ENCODE measurements around the gene MCRS1.

MCRS1 gene

DNA sequence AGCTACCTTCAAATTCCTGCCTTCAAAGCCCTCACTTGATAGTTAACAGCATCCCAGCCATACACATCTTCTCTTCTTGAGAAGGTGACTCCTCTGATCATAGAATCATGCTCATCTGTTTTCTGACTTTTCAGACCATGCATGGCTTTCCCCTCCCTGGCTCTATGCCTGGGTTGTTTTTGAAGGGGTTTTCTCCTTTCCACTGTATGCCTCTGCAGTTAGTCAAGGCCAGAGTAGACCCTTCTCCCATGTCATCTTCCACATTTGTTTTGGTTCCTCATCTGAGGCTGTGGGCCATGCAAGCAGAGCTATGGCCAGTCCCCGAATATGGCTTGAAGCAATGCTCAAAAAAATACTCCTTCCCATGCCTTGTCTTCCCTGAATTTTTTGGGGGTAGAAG, 14.3 kb upstream of the MCRS1 start:
- DNase-seq, result no peak

GRCh38 chr12:49580572-49581535, 12.9 kb upstream of the MCRS1 start:
- DNase-seq, result peak; percentile 61 to 67

- DNase-seq, result no peak
Measured at GRCh38 chr12:49578471-49579112, 10.7 kb upstream of the MCRS1 start.

- DNase-seq, result no peak
Measured at GRCh38 chr12:49577589-49578315, 9.8 kb upstream of the MCRS1 start.

DNA sequence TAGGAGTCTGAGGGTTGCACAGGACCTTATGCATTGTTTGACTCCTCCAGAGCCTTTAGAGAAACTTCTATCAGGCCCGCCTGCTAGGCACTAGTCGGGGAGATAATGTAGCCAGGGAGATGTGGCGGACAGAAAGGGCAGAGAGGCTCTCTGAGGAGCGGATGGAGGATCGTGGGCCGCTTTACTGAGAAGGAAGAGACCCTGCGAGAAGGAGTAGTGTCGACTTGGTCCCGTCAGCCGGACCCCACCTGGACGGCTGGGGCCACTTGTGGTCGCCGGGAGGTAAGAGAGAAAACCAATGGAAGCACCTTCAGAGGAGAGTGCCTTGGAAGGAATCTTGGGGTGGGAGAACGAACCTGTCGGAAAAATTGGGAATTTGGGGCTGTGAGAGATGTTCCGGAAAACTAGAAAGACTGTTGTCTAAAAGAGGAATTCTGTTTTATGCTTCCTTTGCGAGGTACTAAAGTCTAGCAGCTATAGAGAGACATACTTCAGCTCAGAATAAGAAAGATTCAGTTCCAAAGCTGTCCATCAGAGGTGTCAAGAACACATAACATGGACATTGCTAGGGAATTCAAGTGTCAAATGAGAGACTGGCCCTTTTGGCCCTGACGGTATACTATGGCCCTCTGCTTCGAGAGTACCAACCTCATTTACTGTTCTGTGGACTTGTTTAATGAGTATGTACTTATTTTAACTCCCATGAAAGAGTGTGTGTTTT, 660 bp upstream of the MCRS1 start:
- no peak for DNase-seq

GRCh38 chr12:49567302-49567610, 686 bp downstream of the MCRS1 start:
- DNase-seq, result no peak

- DNase-seq, result no peak
Measured at GRCh38 chr12:49566361-49566760, 1.6 kb downstream of the MCRS1 start.

DNA sequence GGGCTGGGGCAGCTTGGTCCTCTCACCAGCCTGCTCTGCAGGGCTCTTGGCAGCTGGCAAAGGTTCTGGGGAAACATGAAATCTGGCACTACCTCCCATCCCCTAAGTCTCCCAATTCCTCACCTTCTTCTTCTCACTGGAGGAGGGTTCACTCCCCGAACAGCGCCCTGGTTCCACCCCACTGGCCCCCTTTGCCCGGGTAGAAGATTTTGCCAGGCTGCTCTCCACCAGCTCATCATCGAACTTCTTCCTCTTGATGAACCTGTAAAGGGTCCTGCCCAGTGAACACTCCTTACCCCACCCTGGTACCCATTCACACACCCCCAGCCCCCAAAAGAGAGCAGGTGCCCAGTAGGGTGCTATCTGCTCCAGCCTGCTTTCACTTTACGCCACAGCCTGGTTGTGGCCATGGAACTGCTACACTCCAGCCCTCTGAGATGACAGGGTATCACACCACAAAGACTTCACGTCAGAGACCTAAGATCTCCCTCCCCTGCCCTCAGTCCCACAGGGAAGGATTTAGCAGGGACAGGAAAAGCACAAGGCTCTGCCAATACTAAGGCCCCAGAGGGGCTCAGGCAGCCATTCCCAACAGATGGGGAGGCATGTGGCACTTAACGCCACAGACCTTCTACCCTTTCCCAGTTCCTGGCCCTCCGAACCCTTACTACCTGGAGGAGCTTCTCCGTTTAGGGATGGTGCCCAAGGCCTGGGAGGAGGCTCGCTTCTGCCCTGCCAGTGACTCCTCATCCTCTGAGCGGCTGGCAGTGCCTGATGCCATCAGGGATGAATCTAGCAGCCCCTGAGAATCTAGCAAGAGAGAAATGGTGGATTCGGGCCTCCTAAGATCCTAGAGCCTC, 2.3 kb downstream of the MCRS1 start:
- DNase-seq, result no peak

DNA sequence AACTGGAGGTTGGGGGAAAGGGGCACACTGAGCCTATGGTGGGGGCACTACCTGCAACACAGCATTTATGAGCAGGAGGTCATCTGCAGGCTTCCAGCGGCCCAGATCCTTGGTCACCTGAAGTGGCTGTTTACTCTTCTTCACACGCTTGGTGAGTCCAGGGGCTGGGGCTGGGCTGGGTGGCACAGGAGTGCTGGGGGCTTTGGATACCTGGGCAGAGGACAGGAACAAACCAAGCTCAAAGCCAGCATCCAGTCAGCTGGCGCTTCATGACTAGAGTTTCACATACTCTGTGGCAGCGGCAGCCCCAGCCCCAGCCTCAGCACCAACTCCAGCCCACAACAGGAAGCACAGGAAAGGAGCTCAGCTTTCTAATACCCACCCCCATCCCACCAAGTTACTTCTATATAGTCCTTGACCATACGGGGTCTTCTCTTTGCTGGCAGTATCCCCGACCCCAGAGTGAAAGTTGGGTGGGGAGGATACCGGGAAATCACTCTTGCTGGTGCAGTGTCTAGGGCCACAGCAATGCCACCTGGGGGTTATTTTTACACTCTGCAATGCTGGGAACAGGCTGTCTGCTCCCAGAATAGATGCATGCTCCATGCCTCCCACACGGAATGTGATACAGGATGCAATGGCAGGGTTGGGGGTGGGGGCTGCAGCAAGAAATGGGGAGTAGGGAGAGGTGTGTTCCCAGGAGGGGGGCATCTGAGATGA, 3.1 kb downstream of the MCRS1 start:
- DNase-seq, result peak in 1 of 2 donors; percentile 34

DNA sequence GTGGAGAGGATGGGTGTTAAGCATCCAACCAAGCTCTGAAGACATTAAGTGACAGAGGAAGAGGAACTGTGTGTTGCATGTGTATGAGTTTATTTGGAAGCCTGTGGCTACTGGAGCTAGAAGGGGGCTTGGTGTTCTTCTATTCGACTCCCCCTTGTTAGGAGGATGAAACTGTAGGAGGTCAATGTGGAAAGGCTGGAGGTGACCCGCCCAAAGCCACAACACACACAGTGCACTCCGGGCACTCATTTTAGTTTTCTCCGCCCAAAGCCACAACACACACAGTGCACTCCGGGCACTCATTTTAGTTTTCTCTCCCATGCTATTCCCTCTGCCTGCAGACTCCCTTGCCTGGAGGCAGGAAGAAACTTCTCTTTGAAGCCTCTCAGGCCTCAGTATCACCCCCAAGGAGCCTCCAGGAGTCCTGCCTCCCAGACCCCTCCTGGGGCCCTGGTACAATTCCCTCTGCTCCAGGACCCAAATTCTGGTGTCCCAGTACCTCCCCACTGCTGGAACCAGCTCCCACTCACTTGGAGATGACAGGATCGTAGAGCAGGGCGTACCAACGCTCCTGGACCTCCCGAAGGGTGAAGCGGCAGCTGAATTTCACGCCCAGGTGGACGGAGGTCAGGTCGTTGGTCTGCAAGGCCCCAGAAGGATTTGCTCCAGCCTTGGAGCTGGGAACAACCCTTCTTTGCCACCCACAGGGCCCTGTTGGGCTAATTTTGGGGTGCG, 3.8 kb downstream of the MCRS1 start:
- no peak for DNase-seq

GRCh38 chr12:49562831-49563230, 5.1 kb downstream of the MCRS1 start:
- no peak for DNase-seq

DNA sequence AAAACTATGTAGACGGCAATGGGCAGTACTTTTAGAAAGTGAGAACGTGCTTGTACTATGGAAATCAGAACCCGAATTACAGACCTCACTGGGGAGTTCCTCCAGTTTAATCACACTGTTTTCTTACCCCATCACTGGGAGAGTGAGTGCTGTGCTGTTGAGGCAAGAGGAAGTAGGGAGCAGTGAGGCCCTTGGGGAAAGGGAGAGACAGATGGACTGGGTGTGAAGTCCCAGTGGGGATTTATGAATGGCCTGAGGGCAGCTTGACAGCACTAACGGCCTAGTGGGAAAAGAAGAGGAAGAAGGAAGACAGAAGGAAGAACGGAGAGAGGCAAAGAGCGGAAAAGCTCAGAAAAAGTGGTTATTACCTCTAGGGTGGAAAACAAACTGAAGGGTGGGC, 5.7 kb downstream of the MCRS1 start:
- DNase-seq, result no peak

DNA sequence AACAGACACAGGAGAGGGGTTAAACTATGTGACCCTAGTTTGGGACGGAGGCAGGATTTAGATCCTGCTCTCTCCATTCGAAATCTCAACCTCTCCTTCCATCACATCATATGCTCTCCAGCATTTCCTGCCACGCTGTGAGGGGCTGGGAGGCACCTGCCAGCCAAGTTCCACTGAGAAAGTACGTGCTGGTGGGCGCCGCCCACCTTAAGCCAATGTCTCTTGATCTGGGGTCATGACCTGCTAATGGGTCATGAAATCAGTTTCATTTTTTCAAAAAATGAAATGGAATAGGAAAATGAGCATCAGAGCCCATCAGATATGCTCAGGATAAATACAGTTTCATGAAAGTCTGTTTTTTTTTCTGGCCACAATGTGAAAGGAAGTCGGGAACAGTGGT, 7.2 kb downstream of the MCRS1 start:
- no peak for DNase-seq

GRCh38 chr12:49559011-49559675, 8.8 kb downstream of the MCRS1 start:
- DNase-seq, result no peak

- no peak for DNase-seq
Measured at GRCh38 chr12:49558526-49558925, 9.4 kb downstream of the MCRS1 start.

GRCh38 chr12:49557917-49558215, 10.1 kb downstream of the MCRS1 start:
- DNase-seq, result no peak

- DNase-seq, result no peak
Measured at GRCh38 chr12:49557187-49557916, 10.6 kb downstream of the MCRS1 start.

DNA sequence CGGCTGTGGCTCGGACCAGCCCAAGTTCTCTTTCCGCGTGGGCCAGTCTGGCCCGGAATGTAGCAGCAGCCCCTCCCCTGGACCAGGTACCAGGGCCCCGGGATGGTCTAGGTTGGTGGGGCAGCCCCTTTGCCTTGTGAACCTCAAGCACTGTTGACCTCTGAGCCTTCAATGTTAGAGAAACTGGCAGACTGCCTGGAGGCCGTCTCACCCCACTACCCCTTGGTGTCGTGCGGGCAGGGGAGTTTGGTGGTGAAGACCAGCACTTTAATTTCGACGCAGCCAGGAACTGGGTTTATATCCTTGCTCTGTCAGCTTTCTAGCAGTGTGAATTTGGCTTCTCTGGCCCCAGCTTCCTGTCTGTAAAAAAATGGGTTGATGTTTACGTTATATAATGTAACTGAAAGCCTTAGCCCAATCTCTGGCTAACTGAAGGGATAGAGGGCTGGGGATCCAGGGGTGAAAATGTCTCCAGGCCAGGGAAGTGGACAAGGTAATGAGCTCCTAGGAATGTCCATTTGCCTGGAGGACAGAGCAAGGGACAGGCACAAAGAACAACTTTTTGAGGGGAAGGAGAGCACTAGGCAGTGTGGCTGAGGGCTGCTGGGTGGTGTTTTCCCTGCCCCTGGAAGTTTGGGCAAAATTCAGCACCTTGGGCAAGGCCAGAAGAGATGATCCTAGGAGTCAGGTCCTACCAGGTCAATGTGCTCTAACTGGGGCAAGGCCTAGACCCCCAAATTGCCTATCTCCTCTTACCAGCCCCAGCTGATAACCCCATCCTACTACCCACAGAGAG, 11.4 kb downstream of the MCRS1 start:
- no peak for DNase-seq
